Measurements from ENCODE around the gene CACNA2D3.

The CACNA2D3 gene

GRCh38 chr3:54882129-54882833, 759.9 kb downstream of the CACNA2D3 start:
- no peak overlapping the region for H3K27ac ChIP-seq (ENCODE audit: low read length)

DNA sequence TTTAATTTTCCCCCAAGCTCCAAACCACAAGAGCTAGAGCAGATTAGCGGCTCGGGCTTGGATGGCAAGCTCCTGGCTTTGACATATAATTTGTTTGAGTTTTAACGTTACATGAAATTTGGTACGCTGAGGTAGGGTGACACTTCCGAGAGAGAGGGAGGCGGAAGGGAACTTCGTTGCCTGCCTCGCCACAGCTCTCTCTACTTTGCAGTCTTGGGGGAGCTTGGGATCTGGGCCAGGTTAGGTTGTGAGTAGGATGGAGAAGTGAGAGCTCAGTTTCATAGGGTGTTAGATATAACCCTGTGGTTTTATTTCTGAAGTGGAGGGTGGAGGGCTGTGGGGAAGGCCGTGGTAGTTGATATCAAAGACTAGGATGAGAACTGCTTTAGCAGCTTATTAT, 765.8 kb downstream of the CACNA2D3 start:
- H3K4me2 ChIP-seq (ENCODE audit: low read depth, low read length), result no peak overlapping the region
- H3K27me3 ChIP-seq (replicated peaks; ENCODE audit: insufficient read depth, low read length), result no peaks in the 10 kb centered on the region
- TF ChIP-seq EZH2phosphoT487 (IDR thresholded peaks at IDR 0.05; ENCODE audit: low read length), result no peak
- no peak for TF ChIP-seq EZH2 (optimal IDR thresholded peaks at IDR 0.05; ENCODE audit: low read depth, low read length)
- TF ChIP-seq, protein P1, sequence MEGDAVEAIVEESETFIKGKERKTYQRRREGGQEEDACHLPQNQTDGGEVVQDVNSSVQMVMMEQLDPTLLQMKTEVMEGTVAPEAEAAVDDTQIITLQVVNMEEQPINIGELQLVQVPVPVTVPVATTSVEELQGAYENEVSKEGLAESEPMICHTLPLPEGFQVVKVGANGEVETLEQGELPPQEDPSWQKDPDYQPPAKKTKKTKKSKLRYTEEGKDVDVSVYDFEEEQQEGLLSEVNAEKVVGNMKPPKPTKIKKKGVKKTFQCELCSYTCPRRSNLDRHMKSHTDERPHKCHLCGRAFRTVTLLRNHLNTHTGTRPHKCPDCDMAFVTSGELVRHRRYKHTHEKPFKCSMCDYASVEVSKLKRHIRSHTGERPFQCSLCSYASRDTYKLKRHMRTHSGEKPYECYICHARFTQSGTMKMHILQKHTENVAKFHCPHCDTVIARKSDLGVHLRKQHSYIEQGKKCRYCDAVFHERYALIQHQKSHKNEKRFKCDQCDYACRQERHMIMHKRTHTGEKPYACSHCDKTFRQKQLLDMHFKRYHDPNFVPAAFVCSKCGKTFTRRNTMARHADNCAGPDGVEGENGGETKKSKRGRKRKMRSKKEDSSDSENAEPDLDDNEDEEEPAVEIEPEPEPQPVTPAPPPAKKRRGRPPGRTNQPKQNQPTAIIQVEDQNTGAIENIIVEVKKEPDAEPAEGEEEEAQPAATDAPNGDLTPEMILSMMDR (IDR thresholded peaks at IDR 0.05; ENCODE audit: low read length), result no peak
- 0 out of 2 replicates have a peak, but pooled peaks cover 2% of the 10 kb centered on the region for H3K9me3 ChIP-seq (replicated peaks; ENCODE audit: insufficient read depth, low read length)
- no peak for DNase-seq
- no peaks in the 10 kb centered on the region for H3K4me1 ChIP-seq (ENCODE audit: low read length)
- H2AFZ ChIP-seq (ENCODE audit: low read length), result no peak overlapping the region
- H3K79me2 ChIP-seq (ENCODE audit: low read length), result no peaks in the 10 kb centered on the region
- no peaks in the 10 kb centered on the region for H3K36me3 ChIP-seq (replicated peaks; ENCODE audit: insufficient read depth, low read length)
- no peaks in the 10 kb centered on the region for H3K9me2 ChIP-seq (replicated peaks; ENCODE audit: insufficient read depth, low read length)
- no peaks in the 10 kb centered on the region for H4K20me1 ChIP-seq (ENCODE audit: insufficient read depth, low read length)
- H3F3A ChIP-seq (ENCODE audit: insufficient read depth, low read length), result no peaks in the 10 kb centered on the region
- H3K9ac ChIP-seq (ENCODE audit: low read length), result no peak overlapping the region
- H3K4me3 ChIP-seq (ENCODE audit: low read length), result no peak overlapping the region
- H3K27ac ChIP-seq (ENCODE audit: low read length), result no peak overlapping the region

More at GRCh38 chr3:54882129-54882833, 759.9 kb downstream of the CACNA2D3 start:
- DNase-seq, result no peak
- TF ChIP-seq EZH2 (optimal IDR thresholded peaks at IDR 0.05; ENCODE audit: low read depth, low read length) (no peak), EZH2phosphoT487 (IDR thresholded peaks at IDR 0.05; ENCODE audit: low read length) (no peak)
- TF ChIP-seq, protein P1 (IDR thresholded peaks at IDR 0.05; ENCODE audit: low read length), result no peak
- Histone ChIP-seq H3K9ac (ENCODE audit: low read length) (no peak overlapping the region), H3K9me2 (replicated peaks; ENCODE audit: insufficient read depth, low read length) (no peaks in the 10 kb centered on the region), H3K27me3 (replicated peaks; ENCODE audit: insufficient read depth, low read length) (no peaks in the 10 kb centered on the region), H3K4me2 (ENCODE audit: low read depth, low read length) (no peak overlapping the region), H3K79me2 (ENCODE audit: low read length) (no peaks in the 10 kb centered on the region), H3F3A (ENCODE audit: insufficient read depth, low read length) (no peaks in the 10 kb centered on the region), H3K9me3 (replicated peaks; ENCODE audit: insufficient read depth, low read length) (no peaks in the 10 kb centered on the region), H4K20me1 (ENCODE audit: insufficient read depth, low read length) (no peaks in the 10 kb centered on the region), H2AFZ (ENCODE audit: low read length) (no peak overlapping the region), H3K4me1 (ENCODE audit: low read length) (no peaks in the 10 kb centered on the region), H3K36me3 (replicated peaks; ENCODE audit: insufficient read depth, low read length) (no peaks in the 10 kb centered on the region), H3K4me3 (ENCODE audit: low read length) (no peak overlapping the region)

GRCh38 chr3:54888873-54889272, 766.5 kb downstream of the CACNA2D3 start:
- no peak for DNase-seq
- Histone ChIP-seq H3K9me2 (replicated peaks; ENCODE audit: insufficient read depth, low read length) (no peaks in the 10 kb centered on the region), H3K4me1 (ENCODE audit: low read length) (no peaks in the 10 kb centered on the region), H3K4me2 (ENCODE audit: low read depth, low read length) (no peak overlapping the region), H4K20me1 (ENCODE audit: insufficient read depth, low read length) (no peaks in the 10 kb centered on the region), H3K27me3 (replicated peaks; ENCODE audit: insufficient read depth, low read length) (no peaks in the 10 kb centered on the region), H2AFZ (ENCODE audit: low read length) (no peak overlapping the region), H3K27ac (ENCODE audit: low read length) (no peak overlapping the region), H3K9me3 (replicated peaks; ENCODE audit: insufficient read depth, low read length) (0 out of 2 replicates have a peak, but pooled peaks cover 2% of the 10 kb centered on the region), H3K79me2 (ENCODE audit: low read length) (no peaks in the 10 kb centered on the region), H3K9ac (ENCODE audit: low read length) (no peak overlapping the region), H3F3A (ENCODE audit: insufficient read depth, low read length) (no peaks in the 10 kb centered on the region), H3K4me3 (ENCODE audit: low read length) (no peak overlapping the region), H3K36me3 (replicated peaks; ENCODE audit: insufficient read depth, low read length) (no peaks in the 10 kb centered on the region)
- TF ChIP-seq, protein P1 (IDR thresholded peaks at IDR 0.05; ENCODE audit: low read length), result no peak
- TF ChIP-seq EZH2phosphoT487 (IDR thresholded peaks at IDR 0.05; ENCODE audit: low read length) (no peak), EZH2 (optimal IDR thresholded peaks at IDR 0.05; ENCODE audit: low read depth, low read length) (no peak)
